GM19463 (cell line): ENCODE data around the gene ARID3A.
"Not testable (repeated sequence)": the region's sequence is repeated elsewhere in the genome, so short reads cannot be mapped to it uniquely, and the experiment has no call there.

ENCODE experiments used
- ATAC-seq: cut with Tn5 transposase; IDR thresholded peaks from one replicate; pipeline ENCODE4 v1.9.1; 2021; ENCODE audit warnings: mild to moderate bottlenecking, moderate library complexity; ENCODE audit not compliant: unreplicated experiment

The ARID3A gene

GRCh38 chr19:944171-944567 is 18.3 kb downstream of the ARID3A start:
- ATAC-seq = no peak

- no peak for ATAC-seq
Observed at GRCh38 chr19:944663-945241, 18.9 kb downstream of the ARID3A start.

- no peak for ATAC-seq
Observed at GRCh38 chr19:945401-946252, 19.8 kb downstream of the ARID3A start.

- no peak for ATAC-seq
Observed at GRCh38 chr19:947090-947706, 21.4 kb downstream of the ARID3A start.

- ATAC-seq = peak; percentile 69
Observed at GRCh38 chr19:947707-948539, 22.1 kb downstream of the ARID3A start.

- ATAC-seq = no peak
Observed at GRCh38 chr19:948842-949496, 23.1 kb downstream of the ARID3A start.

- ATAC-seq = no peak
Observed at GRCh38 chr19:950352-951066, 24.7 kb downstream of the ARID3A start.

- no peak for ATAC-seq
Observed at GRCh38 chr19:952049-952679, 26.3 kb downstream of the ARID3A start.

- ATAC-seq = no peak
Observed at GRCh38 chr19:952680-953444, 27.0 kb downstream of the ARID3A start.

- no peak for ATAC-seq
Observed at GRCh38 chr19:953445-954271, 27.8 kb downstream of the ARID3A start.

GRCh38 chr19:954272-954671 is 28.4 kb downstream of the ARID3A start:
- ATAC-seq = no peak

GRCh38 chr19:954672-955494 is 29.0 kb downstream of the ARID3A start:
- ATAC-seq = no peak

- no peak for ATAC-seq
Observed at GRCh38 chr19:955803-956765, 30.2 kb downstream of the ARID3A start.

- ATAC-seq = no peak
Observed at GRCh38 chr19:956766-957440, 31.1 kb downstream of the ARID3A start.

- not testable (repeated sequence) for ATAC-seq
Observed at GRCh38 chr19:957578-957977, 31.7 kb downstream of the ARID3A start.
